Kidney epithelial cell (primary cell): Measurements from ENCODE around the gene XK. TPM values are rescaled to one million over a fixed set of nuclear protein-coding genes. Genes with fewer than 3 reads are reported as not detected.

Experiments used
- DNase-seq: peaks from one replicate; pipeline ENCODE4 v3.0.0-alpha.2; 2010; ENCODE audit warnings: low read depth
- H3K27me3 ChIP-seq: 2 replicates; pipeline ENCODE4 v1.6.0; 2011; ENCODE audit warnings: low read length; ENCODE audit not compliant: control insufficient read depth, insufficient read depth
- H3K36me3 ChIP-seq: 2 replicates; pipeline ENCODE4 v1.5.1; 2011; ENCODE audit warnings: low read length; ENCODE audit not compliant: control insufficient read depth, insufficient read depth
- H3K4me3 ChIP-seq: 2 replicates; pipeline ENCODE4 v1.5.1; 2011; ENCODE audit warnings: low read depth, mild to moderate bottlenecking, control low read depth, low read length
- total RNA-seq: library from RNA; depleted of rRNA; stranded (reverse); fragments of >200 nt; gene quantifications from 2 replicates; pipeline ENCODE4 v1.2.3, GENCODE V29; 2015
- TF ChIP-seq, protein P1 (sequence below): IDR thresholded peaks from 2 replicates; pipeline ENCODE4 v1.5.1; 2011; ENCODE audit warnings: mild to moderate bottlenecking, moderate library complexity, low read length, control low read depth, inconsistent platforms; ENCODE audit not compliant: insufficient read depth, poor library complexity, severe bottlenecking

XK gene
- total RNA-seq, 1 donor from 2014 or later, result 1.1 TPM

DNA sequence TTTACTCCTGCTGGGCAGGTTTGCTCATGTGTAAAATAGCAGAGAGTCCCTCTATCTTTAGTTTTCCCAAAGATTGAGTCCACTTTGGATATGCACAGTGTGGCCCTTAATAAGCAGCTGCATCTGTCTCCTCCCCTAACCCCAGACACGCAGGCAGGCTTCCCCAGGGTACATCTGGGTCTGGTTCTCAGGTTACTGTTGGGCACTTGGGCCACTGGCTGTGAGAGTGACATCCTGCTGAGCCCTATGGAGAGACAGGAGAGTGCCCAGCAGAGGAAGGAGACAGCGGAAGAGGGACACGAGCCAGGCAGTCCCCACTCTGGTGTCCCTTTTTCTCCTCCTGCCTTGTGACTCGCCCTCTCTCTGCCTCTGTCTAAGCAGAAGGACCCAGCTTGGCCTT lies 16.0 kb downstream of the XK start:
- Histone ChIP-seq H3K27me3 (no peaks in the 10 kb centered on the region), H3K4me3 (no peak overlapping the region), H3K36me3 (no peaks in the 10 kb centered on the region)
- DNase-seq, result no peak
- TF ChIP-seq, protein P1, sequence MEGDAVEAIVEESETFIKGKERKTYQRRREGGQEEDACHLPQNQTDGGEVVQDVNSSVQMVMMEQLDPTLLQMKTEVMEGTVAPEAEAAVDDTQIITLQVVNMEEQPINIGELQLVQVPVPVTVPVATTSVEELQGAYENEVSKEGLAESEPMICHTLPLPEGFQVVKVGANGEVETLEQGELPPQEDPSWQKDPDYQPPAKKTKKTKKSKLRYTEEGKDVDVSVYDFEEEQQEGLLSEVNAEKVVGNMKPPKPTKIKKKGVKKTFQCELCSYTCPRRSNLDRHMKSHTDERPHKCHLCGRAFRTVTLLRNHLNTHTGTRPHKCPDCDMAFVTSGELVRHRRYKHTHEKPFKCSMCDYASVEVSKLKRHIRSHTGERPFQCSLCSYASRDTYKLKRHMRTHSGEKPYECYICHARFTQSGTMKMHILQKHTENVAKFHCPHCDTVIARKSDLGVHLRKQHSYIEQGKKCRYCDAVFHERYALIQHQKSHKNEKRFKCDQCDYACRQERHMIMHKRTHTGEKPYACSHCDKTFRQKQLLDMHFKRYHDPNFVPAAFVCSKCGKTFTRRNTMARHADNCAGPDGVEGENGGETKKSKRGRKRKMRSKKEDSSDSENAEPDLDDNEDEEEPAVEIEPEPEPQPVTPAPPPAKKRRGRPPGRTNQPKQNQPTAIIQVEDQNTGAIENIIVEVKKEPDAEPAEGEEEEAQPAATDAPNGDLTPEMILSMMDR, result no peak

DNA sequence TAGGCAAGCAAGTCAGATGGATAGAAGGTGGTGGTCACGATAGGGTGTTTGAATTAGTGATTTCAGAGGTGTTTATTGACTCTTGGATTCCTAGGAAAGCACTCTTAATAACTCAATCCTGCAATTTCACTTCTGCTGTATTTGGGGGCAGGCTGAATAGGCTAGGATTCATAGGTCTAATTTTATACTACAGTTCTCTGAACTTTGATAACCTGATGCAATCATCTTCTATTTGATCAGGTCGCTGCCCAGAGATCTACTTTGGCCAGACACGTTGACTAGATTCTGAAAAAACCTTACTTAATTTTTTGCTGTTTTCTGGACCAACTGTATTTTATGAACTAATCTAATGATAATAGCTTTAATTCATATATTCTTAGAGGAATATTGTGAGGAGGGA lies 26.4 kb downstream of the XK start:
- DNase-seq, result no peak
- no peak overlapping the region for H3K4me3 ChIP-seq

DNA sequence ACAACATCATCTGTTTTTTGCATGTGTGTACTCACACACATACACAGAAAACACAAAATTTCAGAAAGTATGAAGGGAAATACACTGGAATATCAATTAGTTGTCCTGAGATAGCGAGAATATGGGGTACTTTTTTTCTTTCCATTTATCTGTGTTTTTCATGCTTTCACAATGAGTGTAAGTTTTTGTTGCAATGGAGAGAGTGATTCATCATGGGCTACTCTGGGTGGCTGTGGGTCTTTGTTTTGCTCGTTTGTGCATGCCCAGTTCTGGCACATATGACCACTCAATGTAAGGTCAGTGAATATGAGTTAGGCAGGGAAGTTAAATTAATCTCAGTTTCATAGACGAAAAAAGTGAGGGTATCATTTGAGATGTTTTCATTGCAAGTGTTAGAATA lies 26.9 kb downstream of the XK start:
- TF ChIP-seq, protein P1, result no peak
- no peaks in the 10 kb centered on the region for H3K36me3 ChIP-seq
- no peaks in the 10 kb centered on the region for H3K27me3 ChIP-seq
- no peak for DNase-seq
- H3K4me3 ChIP-seq, result no peak overlapping the region

More for the DNA sequence above, 26.4 kb downstream of the XK start:
- TF ChIP-seq, protein P1, result no peak
- no peaks in the 10 kb centered on the region for H3K27me3 ChIP-seq
- no peaks in the 10 kb centered on the region for H3K36me3 ChIP-seq

DNA sequence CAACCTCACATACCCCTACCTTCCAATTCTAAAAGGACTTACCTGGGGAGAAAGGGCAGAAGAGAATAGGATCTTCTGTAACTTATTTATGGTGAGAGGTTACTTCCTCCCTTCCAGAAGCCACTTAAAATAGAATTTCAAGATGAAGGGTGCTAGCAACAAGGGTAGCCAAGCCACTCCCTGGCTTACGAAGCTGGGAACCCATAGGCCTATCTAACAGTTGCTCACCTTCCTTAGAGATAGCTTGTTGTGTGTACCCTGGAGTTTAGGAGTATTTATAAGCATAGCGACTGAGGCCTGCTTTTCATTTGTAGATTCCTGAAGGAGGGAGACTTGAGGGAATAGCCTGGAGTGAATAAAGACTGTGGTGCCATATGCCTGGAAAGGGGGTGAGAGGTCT lies 28.9 kb downstream of the XK start:
- TF ChIP-seq, protein P1, result no peak
- Histone ChIP-seq H3K36me3 (no peaks in the 10 kb centered on the region), H3K4me3 (no peak overlapping the region), H3K27me3 (no peaks in the 10 kb centered on the region)
- DNase-seq, result no peak

DNA sequence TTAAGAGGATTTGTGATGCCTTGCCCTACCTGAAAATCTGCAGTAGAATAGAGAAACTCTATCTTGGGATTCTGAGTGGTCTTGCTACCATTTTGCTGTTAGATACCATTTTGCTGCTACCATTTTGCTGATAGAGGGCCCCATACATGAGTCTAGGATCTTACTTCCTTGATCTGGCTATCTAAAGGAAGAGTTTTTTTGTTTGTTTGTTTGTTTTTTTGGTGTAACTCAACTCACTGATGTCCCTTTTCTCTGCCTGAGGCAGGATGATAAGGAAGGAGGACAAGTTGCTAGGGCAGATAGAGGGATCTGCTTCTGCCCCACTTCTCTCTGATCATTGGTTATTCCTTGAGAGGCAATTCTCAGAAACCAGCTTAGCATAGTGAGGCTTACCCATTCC lies 31.0 kb downstream of the XK start:
- Histone ChIP-seq H3K4me3 (no peak overlapping the region), H3K36me3 (no peaks in the 10 kb centered on the region), H3K27me3 (no peaks in the 10 kb centered on the region)
- DNase-seq, result no peak
- TF ChIP-seq, protein P1, result no peak

DNA sequence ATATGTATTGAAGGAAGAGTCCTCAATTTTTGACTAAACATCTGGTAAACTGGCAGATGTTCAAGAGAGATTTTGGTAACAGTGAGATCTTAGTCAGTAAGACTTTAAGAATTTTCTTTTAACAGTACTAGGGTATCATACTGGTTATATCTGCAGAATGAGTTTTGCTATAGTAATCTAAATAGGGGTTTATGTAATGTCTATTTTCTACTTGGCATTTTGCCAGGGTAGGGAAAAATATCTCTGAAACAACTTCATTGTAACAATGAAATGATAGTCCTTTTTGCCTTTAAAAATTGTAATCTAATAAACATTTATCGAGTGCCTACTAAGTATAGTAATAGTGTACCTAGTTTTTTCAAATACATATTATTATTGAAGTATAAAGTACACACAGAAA lies 32.1 kb downstream of the XK start:
- Histone ChIP-seq H3K36me3 (no peaks in the 10 kb centered on the region), H3K27me3 (no peaks in the 10 kb centered on the region), H3K4me3 (no peak overlapping the region)
- TF ChIP-seq, protein P1, result no peak
- no peak for DNase-seq
